SU-DHL-6 (cell line): ENCODE measurements around the gene NIPAL4.
"Not testable (repeated sequence)": the region's sequence is repeated elsewhere in the genome, so short reads cannot be mapped to it uniquely, and the experiment has no call there.

Source experiments
- EZH2phosphoT487 ChIP-seq: fragments of 200-600 bp; sonication (generic), shearing (Covaris generic); conservative IDR thresholded peaks from 2 replicates; pipeline ENCODE4 v1.6.1; 2018; ENCODE audit warnings: mild to moderate bottlenecking, antibody characterized with exemption, low read length, moderate library complexity, mixed read lengths
- TF ChIP-seq, protein P1 (sequence below): fragments of 200-600 bp; sonication (generic); IDR thresholded peaks from one replicate; pipeline ENCODE4 v1.5.1; 2017; ENCODE audit warnings: antibody characterized with exemption, mild to moderate bottlenecking, low read length, moderate library complexity; ENCODE audit not compliant: insufficient read depth, poor library complexity, severe bottlenecking

DNA sequence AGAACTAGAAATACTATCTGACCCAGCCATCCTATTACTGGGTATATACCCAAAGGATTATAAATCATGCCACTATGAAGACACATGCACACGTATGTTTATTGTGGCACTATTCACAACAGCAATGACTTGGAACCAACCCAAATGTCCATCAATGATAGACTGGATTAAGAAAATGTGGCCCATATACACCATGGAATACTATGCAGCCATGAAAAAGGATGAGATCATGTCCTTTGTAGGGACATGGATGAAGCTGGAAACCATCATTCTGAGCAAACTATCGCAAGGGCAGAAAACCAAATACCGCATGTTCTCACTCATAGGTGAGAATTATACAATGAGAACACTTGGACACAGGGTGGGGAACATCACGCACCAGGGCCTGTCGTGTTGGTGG, 30.1 kb upstream of the NIPAL4 start:
- TF ChIP-seq, protein P1, sequence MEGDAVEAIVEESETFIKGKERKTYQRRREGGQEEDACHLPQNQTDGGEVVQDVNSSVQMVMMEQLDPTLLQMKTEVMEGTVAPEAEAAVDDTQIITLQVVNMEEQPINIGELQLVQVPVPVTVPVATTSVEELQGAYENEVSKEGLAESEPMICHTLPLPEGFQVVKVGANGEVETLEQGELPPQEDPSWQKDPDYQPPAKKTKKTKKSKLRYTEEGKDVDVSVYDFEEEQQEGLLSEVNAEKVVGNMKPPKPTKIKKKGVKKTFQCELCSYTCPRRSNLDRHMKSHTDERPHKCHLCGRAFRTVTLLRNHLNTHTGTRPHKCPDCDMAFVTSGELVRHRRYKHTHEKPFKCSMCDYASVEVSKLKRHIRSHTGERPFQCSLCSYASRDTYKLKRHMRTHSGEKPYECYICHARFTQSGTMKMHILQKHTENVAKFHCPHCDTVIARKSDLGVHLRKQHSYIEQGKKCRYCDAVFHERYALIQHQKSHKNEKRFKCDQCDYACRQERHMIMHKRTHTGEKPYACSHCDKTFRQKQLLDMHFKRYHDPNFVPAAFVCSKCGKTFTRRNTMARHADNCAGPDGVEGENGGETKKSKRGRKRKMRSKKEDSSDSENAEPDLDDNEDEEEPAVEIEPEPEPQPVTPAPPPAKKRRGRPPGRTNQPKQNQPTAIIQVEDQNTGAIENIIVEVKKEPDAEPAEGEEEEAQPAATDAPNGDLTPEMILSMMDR, result not testable (repeated sequence)
- not testable (repeated sequence) for TF ChIP-seq EZH2phosphoT487
